Endodermal cell (in vitro differentiated cells): ENCODE data around the gene ZBTB34. TPM values are rescaled to one million over a fixed set of nuclear protein-coding genes. Genes with fewer than 3 reads are reported as not detected.
A peak's percentile ranks its signal among the peaks of the same experiment; 100 is the strongest.

Experiments
- DNase-seq: peaks from one replicate; pipeline ENCODE4 v3.0.0-alpha.2; 2017
- H3K27ac ChIP-seq: 2 replicates; pipeline ENCODE4 v1.5.1; 2013; ENCODE audit warnings: mild to moderate bottlenecking, low read depth, low read length, moderate library complexity
- H3K27me3 ChIP-seq: 2 replicates; pipeline ENCODE4 v1.6.1; 2013; ENCODE audit warnings: mild to moderate bottlenecking, low read length, moderate library complexity; ENCODE audit not compliant: insufficient read depth, control insufficient read depth, poor library complexity, severe bottlenecking
- H3K36me3 ChIP-seq: 2 replicates; pipeline ENCODE4 v1.7.0; 2013; ENCODE audit warnings: mild to moderate bottlenecking, low read length, moderate library complexity; ENCODE audit not compliant: control insufficient read depth, insufficient read depth
- H3K4me1 ChIP-seq: one replicate; pipeline ENCODE4 v1.7.0; 2013; ENCODE audit warnings: low read length; ENCODE audit not compliant: control insufficient read depth, insufficient read depth
- H3K4me3 ChIP-seq: 2 replicates; pipeline ENCODE4 v1.5.1; 2013; ENCODE audit warnings: mild to moderate bottlenecking, low read length, moderate library complexity
- H3K9ac ChIP-seq: 2 replicates; pipeline ENCODE4 v1.6.1; 2013; ENCODE audit warnings: mild to moderate bottlenecking, low read length, moderate library complexity; ENCODE audit not compliant: poor library complexity, severe bottlenecking; ENCODE audit errors: extremely low read depth
- H3K9me3 ChIP-seq: 2 replicates; pipeline ENCODE4 v1.6.1; 2013; ENCODE audit warnings: mild to moderate bottlenecking, low read length, moderate library complexity; ENCODE audit not compliant: control insufficient read depth
- H3K27ac Mint-ChIP-seq: 2 replicates; pipeline ENCODE4 v1.8.0; 2020; ENCODE audit warnings: mixed read lengths
- H3K27me3 Mint-ChIP-seq: 2 replicates; pipeline ENCODE4 v1.8.0; 2021; ENCODE audit warnings: mild to moderate bottlenecking, mixed read lengths; ENCODE audit not compliant: insufficient read depth
- H3K36me3 Mint-ChIP-seq: 2 replicates; pipeline ENCODE4 v1.8.0; 2020; ENCODE audit warnings: low read depth, mixed read lengths
- H3K4me1 Mint-ChIP-seq: 2 replicates; pipeline ENCODE4 v1.8.0; 2020; ENCODE audit warnings: mixed read lengths
- H3K4me3 Mint-ChIP-seq: 2 replicates; pipeline ENCODE4 v1.8.0; 2020; ENCODE audit warnings: mild to moderate bottlenecking, moderate library complexity, mixed read lengths
- H3K9me3 Mint-ChIP-seq: 2 replicates; pipeline ENCODE4 v1.8.0; 2020; ENCODE audit warnings: mild to moderate bottlenecking, mixed read lengths
- WGBS, 2 experiments: methylation state at CpG; one replicate each; pipeline versions ENCODE4 v1.1.5 to v1.1.7; 2013; ENCODE audit warnings: missing lambda C conversion rate in 2 of 2, mixed read lengths in 1 of 2; ENCODE audit not compliant: insufficient coverage in 1 of 2, insufficient read length in 1 of 2; 5-methylcytosine and 5-hydroxymethylcytosine counted together
- total RNA-seq, 2 donors: library from RNA; stranded (reverse); fragmentation: NEBNext Ultra II Directional in 1 of 2; extraction: Animal tissue kit (Norgen Biotek cat#: 25700) in 1 of 2; gene quantifications; 2 replicates in 1 of 2; 3 replicates in 1 of 2; pipeline ENCODE4 v1.2.1, GENCODE V29; 2021
- TF ChIP-seq, protein P1 (sequence below): fragments of 200-600 bp; sonication (generic); conservative IDR thresholded peaks from 2 replicates; pipeline ENCODE4 v1.5.0; 2021; ENCODE audit warnings: antibody characterized with exemption, mild to moderate bottlenecking

ZBTB34 gene
- total RNA-seq, 2 donors from 2014 or later, result 19.7 to 24.9 TPM

DNA sequence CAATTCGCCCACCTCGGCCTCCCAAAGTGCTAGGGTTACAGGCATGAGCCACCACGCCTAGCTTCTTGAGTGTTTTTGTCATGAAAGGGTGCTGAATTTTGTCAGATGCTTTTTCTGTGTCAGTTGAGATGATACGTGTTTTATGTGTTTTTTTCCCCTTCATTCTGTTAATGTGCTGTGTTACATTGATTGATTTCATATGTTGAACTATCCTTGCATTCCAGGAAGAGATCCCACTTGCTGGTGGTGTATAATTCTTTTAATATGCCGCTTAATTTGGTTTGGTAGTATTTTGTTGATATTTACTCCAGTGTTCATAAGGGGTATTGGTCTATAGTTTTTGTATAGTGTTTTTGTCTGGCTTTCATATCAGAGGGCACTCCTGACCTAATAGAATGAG lies 42.0 kb upstream of the ZBTB34 start:
- H3K4me3 ChIP-seq, result peak overlapping the region; percentile 64
- no peaks in the 10 kb centered on the region for H3K4me1 ChIP-seq
- 96 to 100% methylated on average over 5 of the region's 5 CpGs for WGBS, 2 experiments
- Mint-ChIP-seq H3K36me3 (peaks cover 86% of the 10 kb centered on the region), H3K4me1 (no peaks in the 10 kb centered on the region), H3K27me3 (no peaks in the 10 kb centered on the region), H3K4me3 (no peak overlapping the region), H3K27ac (no peak overlapping the region), H3K9me3 (peaks cover 44% of the 10 kb centered on the region)
- H3K9me3 ChIP-seq, result peaks cover 68% of the 10 kb centered on the region
- H3K27ac ChIP-seq, result no peak overlapping the region
- DNase-seq, result no peak
- H3K27me3 ChIP-seq, result no peaks in the 10 kb centered on the region
- H3K9ac ChIP-seq, result no peak overlapping the region
- TF ChIP-seq, protein P1, sequence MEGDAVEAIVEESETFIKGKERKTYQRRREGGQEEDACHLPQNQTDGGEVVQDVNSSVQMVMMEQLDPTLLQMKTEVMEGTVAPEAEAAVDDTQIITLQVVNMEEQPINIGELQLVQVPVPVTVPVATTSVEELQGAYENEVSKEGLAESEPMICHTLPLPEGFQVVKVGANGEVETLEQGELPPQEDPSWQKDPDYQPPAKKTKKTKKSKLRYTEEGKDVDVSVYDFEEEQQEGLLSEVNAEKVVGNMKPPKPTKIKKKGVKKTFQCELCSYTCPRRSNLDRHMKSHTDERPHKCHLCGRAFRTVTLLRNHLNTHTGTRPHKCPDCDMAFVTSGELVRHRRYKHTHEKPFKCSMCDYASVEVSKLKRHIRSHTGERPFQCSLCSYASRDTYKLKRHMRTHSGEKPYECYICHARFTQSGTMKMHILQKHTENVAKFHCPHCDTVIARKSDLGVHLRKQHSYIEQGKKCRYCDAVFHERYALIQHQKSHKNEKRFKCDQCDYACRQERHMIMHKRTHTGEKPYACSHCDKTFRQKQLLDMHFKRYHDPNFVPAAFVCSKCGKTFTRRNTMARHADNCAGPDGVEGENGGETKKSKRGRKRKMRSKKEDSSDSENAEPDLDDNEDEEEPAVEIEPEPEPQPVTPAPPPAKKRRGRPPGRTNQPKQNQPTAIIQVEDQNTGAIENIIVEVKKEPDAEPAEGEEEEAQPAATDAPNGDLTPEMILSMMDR, result no peak
- H3K36me3 ChIP-seq, result peaks cover 73% of the 10 kb centered on the region

DNA sequence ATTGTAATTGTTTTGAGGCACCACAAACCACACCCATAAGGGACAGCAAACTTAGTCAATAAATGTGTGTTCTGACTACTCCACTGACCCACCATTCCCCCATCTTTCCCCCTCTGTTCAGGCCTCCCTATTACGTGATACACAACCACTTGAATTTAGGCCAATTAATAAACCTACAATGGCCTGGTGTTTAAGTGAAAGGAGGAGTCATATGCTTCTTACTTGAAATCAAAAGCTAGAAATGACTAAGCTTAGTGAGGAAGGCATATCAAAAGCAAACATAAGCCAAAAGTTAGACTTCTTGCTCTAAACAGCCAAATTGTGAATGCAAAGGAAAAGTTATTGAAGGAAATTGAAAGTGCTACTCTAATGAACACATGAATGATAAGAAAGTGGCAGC lies 41.0 kb upstream of the ZBTB34 start:
- TF ChIP-seq, protein P1, result no peak
- Mint-ChIP-seq H3K9me3 (peaks cover 41% of the 10 kb centered on the region), H3K27me3 (no peaks in the 10 kb centered on the region), H3K4me1 (peaks cover 4% of the 10 kb centered on the region), H3K27ac (no peak overlapping the region), H3K4me3 (no peak overlapping the region), H3K36me3 (peaks cover 84% of the 10 kb centered on the region)
- Histone ChIP-seq H3K9ac (no peak overlapping the region), H3K27ac (no peak overlapping the region), H3K27me3 (no peaks in the 10 kb centered on the region), H3K4me1 (no peaks in the 10 kb centered on the region), H3K4me3 (peak overlapping the region; percentile 34), H3K36me3 (peaks cover 67% of the 10 kb centered on the region), H3K9me3 (peaks cover 58% of the 10 kb centered on the region)
- WGBS, 2 experiments, result 92% methylated on average over 1 of the region's 1 CpG; no CpG with 5 or more reads in 1 of the 2 experiments
- no peak for DNase-seq

DNA sequence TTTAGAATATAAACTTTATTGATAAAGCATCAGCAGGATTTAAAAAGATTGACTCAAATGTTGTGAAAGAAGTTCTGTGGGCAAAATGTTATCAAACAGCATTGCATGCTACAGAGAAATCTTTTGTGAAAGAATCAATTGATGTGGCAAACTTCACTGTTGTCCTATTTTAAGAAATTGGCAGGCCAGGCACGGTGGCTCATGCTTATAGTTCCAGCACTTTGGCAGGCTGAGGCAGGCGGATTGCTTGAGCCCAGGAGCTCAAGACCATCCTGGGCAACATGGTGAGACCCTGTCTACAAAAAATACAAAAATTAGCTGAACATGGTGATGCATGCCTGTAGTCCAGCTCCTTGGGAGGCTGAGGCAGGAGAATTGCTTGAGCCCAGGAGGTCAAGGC lies 38.2 kb upstream of the ZBTB34 start:
- Mint-ChIP-seq H3K36me3 (peaks cover 75% of the 10 kb centered on the region), H3K27me3 (no peaks in the 10 kb centered on the region), H3K27ac (no peak overlapping the region), H3K4me3 (no peak overlapping the region), H3K9me3 (peaks cover 29% of the 10 kb centered on the region), H3K4me1 (peaks cover 7% of the 10 kb centered on the region)
- peaks cover 33% of the 10 kb centered on the region for H3K9me3 ChIP-seq
- 85 to 92% methylated on average over 2 of the region's 2 CpGs for WGBS, 2 experiments
- DNase-seq, result no peak
- no peak overlapping the region for H3K27ac ChIP-seq
- TF ChIP-seq, protein P1, result no peak
- H3K4me3 ChIP-seq, result no peak overlapping the region
- H3K9ac ChIP-seq, result no peak overlapping the region
- peaks cover 58% of the 10 kb centered on the region for H3K36me3 ChIP-seq
- no peaks in the 10 kb centered on the region for H3K4me1 ChIP-seq
- no peaks in the 10 kb centered on the region for H3K27me3 ChIP-seq
